SJSA1 (cell line): ENCODE measurements around the gene DARS2. TPM values are rescaled to one million over a fixed set of nuclear protein-coding genes. Genes with fewer than 3 reads are reported as not detected.
A peak's percentile ranks its signal among the peaks of the same experiment; 100 is the strongest.
"Not testable (repeated sequence)": the region's sequence is repeated elsewhere in the genome, so short reads cannot be mapped to it uniquely, and the experiment has no call there.

ENCODE experiments used
- DNase-seq, 2 experiments: peaks; one replicate each; pipeline ENCODE4 v3.0.0-alpha.2; 2015 to 2020; ENCODE audit warnings: low spot score in 2 of 2, low read depth in 1 of 2
- H3K27ac ChIP-seq: fragments of 250-450 bp; sonication (Bioruptor Pico); 2 replicates; pipeline ENCODE4 v1.5.1; 2020; ENCODE audit warnings: mild to moderate bottlenecking, moderate library complexity
- H3K27me3 ChIP-seq: fragments of 250-450 bp; sonication (Bioruptor Pico); replicated peaks from 2 replicates; pipeline ENCODE4 v1.5.1; 2020; ENCODE audit warnings: mild to moderate bottlenecking, moderate library complexity
- H3K36me3 ChIP-seq: fragments of 250-450 bp; sonication (Bioruptor Pico); 2 replicates; pipeline ENCODE4 v1.5.1; 2020; ENCODE audit warnings: mild to moderate bottlenecking
- H3K4me1 ChIP-seq: fragments of 250-450 bp; sonication (Bioruptor Pico); replicated peaks from 2 replicates; pipeline ENCODE4 v1.6.1; 2021; ENCODE audit warnings: mild to moderate bottlenecking
- H3K4me3 ChIP-seq: fragments of 250-450 bp; sonication (Bioruptor Pico); 2 replicates; pipeline ENCODE4 v1.5.1; 2020; ENCODE audit warnings: mild to moderate bottlenecking
- H3K9me3 ChIP-seq: fragments of 250-450 bp; sonication (Bioruptor Pico); replicated peaks from 2 replicates; pipeline ENCODE4 v1.5.1; 2020; ENCODE audit warnings: mild to moderate bottlenecking
- total RNA-seq: library from RNA; depleted of rRNA; stranded (reverse); fragments of >200 nt; shearing (Covaris generic); gene quantifications from 2 replicates; pipeline ENCODE4 v1.2.3, GENCODE V29; 2014

DARS2 gene
- total RNA-seq, 1 experiment from 2014 or later = 32.4 TPM

DNA sequence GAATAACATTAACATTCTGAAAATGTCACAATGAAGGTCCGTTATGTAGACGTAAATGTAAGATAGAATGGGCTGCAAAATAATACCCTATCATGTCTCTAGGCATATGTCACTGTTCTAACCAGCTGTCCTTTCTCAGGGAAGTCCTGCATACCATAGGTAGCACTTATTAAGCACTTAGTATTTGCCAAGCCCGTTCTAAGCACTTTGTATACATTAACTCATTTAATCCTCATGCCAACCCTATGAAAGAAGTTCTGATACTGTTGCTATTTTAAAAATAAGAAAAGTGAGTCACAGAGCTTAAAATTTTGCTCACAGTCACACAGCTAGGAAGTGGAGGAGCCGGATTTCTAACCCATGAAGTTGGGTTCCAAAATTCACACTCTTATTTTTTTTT, 27.6 kb downstream of the DARS2 start:
- Histone ChIP-seq H3K4me1 (peaks cover 32% of the 10 kb centered on the region), H3K27me3 (no peaks in the 10 kb centered on the region), H3K4me3 (no peak overlapping the region), H3K27ac (peak overlapping the region; percentile 86), H3K36me3 (peaks cover 59% of the 10 kb centered on the region), H3K9me3 (no peaks in the 10 kb centered on the region)
- DNase-seq = peak in 1 of 2 experiments; percentile 5

DNA sequence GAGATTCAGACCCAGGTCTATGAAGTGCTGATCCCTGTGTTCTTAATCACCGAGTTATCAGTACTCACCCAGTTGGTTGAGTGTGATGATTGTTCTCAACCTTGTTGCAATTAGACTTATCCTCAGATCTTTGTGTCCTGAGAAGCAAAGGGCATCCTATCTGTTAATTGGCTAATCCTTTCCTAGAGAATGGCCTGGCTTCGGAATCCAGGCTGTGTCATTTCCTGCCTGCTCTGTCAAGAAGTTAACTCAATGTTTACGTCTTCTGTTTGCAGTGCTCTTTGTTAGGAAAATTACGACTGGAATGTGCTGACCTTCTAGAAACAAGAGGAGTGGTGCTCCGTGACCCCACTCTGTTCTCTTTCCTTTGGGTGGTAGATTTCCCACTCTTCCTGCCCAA, 28.6 kb downstream of the DARS2 start:
- Histone ChIP-seq H3K9me3 (no peaks in the 10 kb centered on the region), H3K27me3 (no peaks in the 10 kb centered on the region), H3K4me3 (no peak overlapping the region), H3K4me1 (peaks cover 33% of the 10 kb centered on the region), H3K36me3 (peaks cover 68% of the 10 kb centered on the region), H3K27ac (peak overlapping the region; percentile 86)
- peak; percentile 66 to 80 for DNase-seq

DNA sequence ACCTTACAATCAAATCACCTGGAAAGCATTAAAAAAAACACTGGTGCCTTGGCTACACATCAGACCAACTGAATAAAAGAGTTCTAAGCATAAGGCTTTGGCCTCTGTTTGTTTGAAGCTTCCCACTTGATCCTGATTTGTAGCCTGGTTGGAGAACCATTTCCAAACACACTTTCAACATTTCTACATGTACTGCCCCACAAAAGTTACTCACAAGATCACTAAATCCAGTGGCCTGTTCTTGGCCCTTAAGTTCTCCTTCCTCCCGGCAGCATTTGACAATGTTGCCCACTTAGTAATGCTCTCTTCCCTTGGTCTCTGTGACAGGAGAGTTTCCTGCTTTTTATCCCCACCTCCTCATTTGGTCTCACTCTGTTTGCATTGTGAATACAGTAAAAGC, 31.5 kb downstream of the DARS2 start:
- Histone ChIP-seq H3K27ac (peak overlapping the region; percentile 13; the same call in 1 of the 2 replicates), H3K27me3 (no peaks in the 10 kb centered on the region), H3K9me3 (no peaks in the 10 kb centered on the region), H3K4me3 (no peak overlapping the region), H3K4me1 (peaks cover 33% of the 10 kb centered on the region), H3K36me3 (peaks cover 86% of the 10 kb centered on the region)
- no peak for DNase-seq

GRCh38 chr1:173856903-173857302, 32.4 kb downstream of the DARS2 start:
- peaks cover 85% of the 10 kb centered on the region for H3K36me3 ChIP-seq

GRCh38 chr1:173857363-173857917, 33.0 kb downstream of the DARS2 start:
- no peak overlapping the region; the same call in 1 of the 2 replicates for H3K27ac ChIP-seq
- H3K4me3 ChIP-seq = no peak overlapping the region
- no peaks in the 10 kb centered on the region for H3K27me3 ChIP-seq
- H3K36me3 ChIP-seq = peaks cover 87% of the 10 kb centered on the region
- no peak for DNase-seq
- H3K4me1 ChIP-seq = peaks cover 26% of the 10 kb centered on the region
- no peaks in the 10 kb centered on the region for H3K9me3 ChIP-seq

More at GRCh38 chr1:173856903-173857302, 32.4 kb downstream of the DARS2 start:
- peaks cover 32% of the 10 kb centered on the region for H3K4me1 ChIP-seq
- no peaks in the 10 kb centered on the region for H3K9me3 ChIP-seq
- peak in 1 of 2 experiments; percentile 13 for DNase-seq
- H3K4me3 ChIP-seq = no peak overlapping the region
- H3K27ac ChIP-seq = no peak overlapping the region; the same call in 1 of the 2 replicates
- H3K27me3 ChIP-seq = no peaks in the 10 kb centered on the region

- peaks cover 91% of the 10 kb centered on the region for H3K36me3 ChIP-seq
- not testable (repeated sequence) for DNase-seq, H3K9me3 ChIP-seq, H3K27me3 ChIP-seq, H3K27ac ChIP-seq, H3K4me3 ChIP-seq
- H3K4me1 ChIP-seq = peaks cover 12% of the 10 kb centered on the region
These were observed 35.1 kb downstream of the DARS2 start for GRCh38 chr1:173859547-173859946.

GRCh38 chr1:173860065-173860464, 35.6 kb downstream of the DARS2 start:
- H3K27ac ChIP-seq = no peak overlapping the region
- H3K27me3 ChIP-seq = no peaks in the 10 kb centered on the region
- H3K9me3 ChIP-seq = no peaks in the 10 kb centered on the region
- no peak overlapping the region for H3K4me3 ChIP-seq
- peaks cover 91% of the 10 kb centered on the region for H3K36me3 ChIP-seq
- H3K4me1 ChIP-seq = peaks cover 12% of the 10 kb centered on the region
- DNase-seq = no peak

- no peak overlapping the region for H3K27ac ChIP-seq
- peaks cover 20% of the 10 kb centered on the region for H3K4me1 ChIP-seq
- H3K36me3 ChIP-seq = peaks cover 92% of the 10 kb centered on the region
- H3K9me3 ChIP-seq = no peaks in the 10 kb centered on the region
- H3K4me3 ChIP-seq = no peak overlapping the region
- no peaks in the 10 kb centered on the region for H3K27me3 ChIP-seq
- peak in 1 of 2 experiments; percentile 24 for DNase-seq
These were observed 37.3 kb downstream of the DARS2 start for GRCh38 chr1:173861731-173862145.

GRCh38 chr1:173862146-173862768, 37.8 kb downstream of the DARS2 start:
- H3K27me3 ChIP-seq, H3K27ac ChIP-seq, H3K4me3 ChIP-seq, H3K9me3 ChIP-seq: not testable (repeated sequence)
- peaks cover 16% of the 10 kb centered on the region for H3K4me1 ChIP-seq
- peak in 1 of 2 experiments; percentile 15 for DNase-seq
- peaks cover 92% of the 10 kb centered on the region for H3K36me3 ChIP-seq

- Histone ChIP-seq H3K4me1 (peaks cover 16% of the 10 kb centered on the region), H3K4me3 (no peak overlapping the region), H3K9me3 (no peaks in the 10 kb centered on the region), H3K36me3 (peaks cover 91% of the 10 kb centered on the region), H3K27me3 (no peaks in the 10 kb centered on the region), H3K27ac (no peak overlapping the region)
- DNase-seq = peak in 1 of 2 experiments; percentile 5
These were observed 38.3 kb downstream of the DARS2 start for GRCh38 chr1:173862769-173863223.

DNA sequence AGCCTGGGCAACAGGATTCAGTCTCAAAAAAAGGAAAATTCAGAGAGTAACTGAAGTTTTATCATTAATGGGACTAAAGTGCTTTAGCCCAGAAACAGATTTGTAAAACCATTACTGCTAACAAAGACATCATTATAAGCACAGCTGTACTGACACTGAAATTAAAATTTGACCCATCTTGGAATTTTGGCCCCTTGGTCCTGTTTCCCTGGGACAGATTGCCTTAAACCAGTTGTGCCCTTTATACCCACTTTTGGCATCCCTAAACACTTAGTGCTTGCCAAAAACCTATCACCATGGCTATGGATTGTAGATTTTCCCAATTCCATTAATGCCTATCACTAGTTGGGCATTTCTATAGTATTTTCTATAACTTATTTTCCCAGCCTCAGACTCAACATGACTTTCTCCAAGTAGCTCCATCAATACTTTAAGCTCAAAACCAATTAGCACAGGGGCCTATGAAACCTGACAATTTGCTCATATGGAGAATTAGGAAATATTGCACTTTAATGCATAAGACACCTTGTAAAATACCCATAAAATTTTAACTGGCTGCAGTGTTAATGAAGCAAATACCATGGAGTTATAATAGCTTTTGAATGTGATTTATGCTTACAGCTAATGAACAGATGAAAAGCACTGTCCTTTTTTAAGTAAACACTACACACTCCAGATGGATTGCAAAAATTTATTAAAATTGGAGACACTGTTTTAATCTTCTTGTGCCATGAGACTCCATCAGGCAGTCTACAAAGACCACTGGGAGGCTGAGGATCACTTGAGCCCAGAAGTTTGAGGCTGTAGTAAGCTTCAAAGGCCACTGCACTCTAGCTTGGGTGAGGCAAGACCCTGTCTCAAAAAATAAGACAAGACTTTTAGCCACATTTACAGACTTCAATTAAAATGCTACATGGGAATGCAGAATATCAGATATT, 39.0 kb downstream of the DARS2 start:
- Histone ChIP-seq H3K4me3 (no peak overlapping the region), H3K27me3 (no peaks in the 10 kb centered on the region), H3K27ac (no peak overlapping the region), H3K4me1 (peaks cover 16% of the 10 kb centered on the region), H3K36me3 (peaks cover 85% of the 10 kb centered on the region), H3K9me3 (no peaks in the 10 kb centered on the region)
- no peak for DNase-seq

DNA sequence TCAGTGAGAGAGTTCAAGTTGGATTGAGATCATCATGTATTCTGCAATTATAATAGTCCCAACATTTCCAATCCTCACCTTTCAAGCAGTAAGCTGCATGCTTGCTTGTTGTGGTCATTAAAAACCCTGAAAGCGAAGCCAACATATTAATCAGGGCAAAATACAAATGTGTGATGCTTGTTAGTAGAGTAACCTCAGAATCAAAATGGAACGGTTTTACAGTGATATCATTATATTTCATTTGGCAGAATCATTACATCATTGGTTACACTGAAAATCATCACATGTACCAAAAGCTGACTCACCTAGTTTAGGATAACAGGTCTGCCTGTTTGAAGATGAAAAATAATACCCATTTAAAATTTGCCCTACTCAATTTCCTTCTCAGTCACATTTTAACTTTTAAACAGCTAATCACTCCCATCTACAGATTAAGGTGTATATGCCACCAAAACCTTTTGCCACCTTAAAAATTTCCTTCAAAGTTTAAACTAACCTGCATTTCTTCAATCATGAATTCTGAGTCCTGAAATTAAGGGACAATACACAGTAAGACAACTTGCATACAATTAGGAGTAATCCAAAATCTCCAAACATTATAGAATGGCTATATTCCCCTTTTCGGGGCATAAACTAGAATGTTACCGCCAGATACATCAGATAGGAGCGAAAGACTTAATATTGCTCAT, 39.9 kb downstream of the DARS2 start:
- Histone ChIP-seq H3K9me3 (no peaks in the 10 kb centered on the region), H3K4me1 (peaks cover 16% of the 10 kb centered on the region), H3K27ac (no peak overlapping the region), H3K27me3 (no peaks in the 10 kb centered on the region), H3K36me3 (peaks cover 78% of the 10 kb centered on the region), H3K4me3 (0 out of 2 replicates have a peak overlapping the region, but pooled peaks have one; percentile 71)
- no peak for DNase-seq

DNA sequence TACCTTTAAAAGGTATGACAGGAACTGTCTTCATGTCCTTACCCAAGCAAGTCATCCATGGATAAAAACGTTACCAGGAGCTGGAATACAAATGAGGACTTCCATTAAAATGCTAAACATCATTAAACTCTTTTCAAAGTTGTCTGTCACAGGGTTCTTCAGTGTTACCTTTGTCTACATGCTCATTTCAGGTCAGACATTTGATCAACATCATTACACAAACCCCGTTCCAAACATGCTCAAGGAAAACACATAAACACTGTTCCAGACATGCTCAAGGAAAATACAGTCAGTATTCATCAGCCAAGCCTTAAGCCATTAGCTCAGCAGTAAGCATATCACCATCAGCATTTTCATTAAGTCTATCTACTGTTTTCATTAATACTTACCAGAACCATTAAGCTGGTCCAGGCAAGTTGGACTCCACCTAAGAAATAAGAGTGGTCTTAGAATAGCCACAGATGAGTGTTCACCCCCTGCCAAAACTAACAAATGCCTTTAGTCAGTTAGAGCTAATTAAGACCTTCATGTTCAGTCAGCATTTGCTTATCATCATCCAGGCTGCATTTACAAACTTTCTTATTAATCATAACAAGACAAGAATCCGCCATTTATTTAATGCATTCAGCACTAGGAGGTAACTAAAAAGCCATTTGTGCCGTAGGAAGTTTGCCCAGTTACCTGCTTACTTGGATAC, 41.1 kb downstream of the DARS2 start:
- Histone ChIP-seq H3K4me3 (peak overlapping the region; percentile 71), H3K36me3 (peaks cover 69% of the 10 kb centered on the region), H3K9me3 (no peaks in the 10 kb centered on the region), H3K4me1 (peaks cover 16% of the 10 kb centered on the region), H3K27ac (peak overlapping the region; percentile 59; the same call in 1 of the 2 replicates), H3K27me3 (no peaks in the 10 kb centered on the region)
- DNase-seq = peak in 1 of 2 experiments; percentile 13
